ENCODE measurements around the gene HECW1.

The HECW1 gene

GRCh38 chr7:43142703-43143102 lies 30.3 kb downstream of the HECW1 start:
- DNase-seq (ENCODE audit: low read depth in 3 of 3, low spot score in 1 of 3), result no peak

GRCh38 chr7:43143918-43144589 lies 31.6 kb downstream of the HECW1 start:
- no peak for DNase-seq (ENCODE audit: low read depth in 3 of 3, low spot score in 1 of 3)

DNA sequence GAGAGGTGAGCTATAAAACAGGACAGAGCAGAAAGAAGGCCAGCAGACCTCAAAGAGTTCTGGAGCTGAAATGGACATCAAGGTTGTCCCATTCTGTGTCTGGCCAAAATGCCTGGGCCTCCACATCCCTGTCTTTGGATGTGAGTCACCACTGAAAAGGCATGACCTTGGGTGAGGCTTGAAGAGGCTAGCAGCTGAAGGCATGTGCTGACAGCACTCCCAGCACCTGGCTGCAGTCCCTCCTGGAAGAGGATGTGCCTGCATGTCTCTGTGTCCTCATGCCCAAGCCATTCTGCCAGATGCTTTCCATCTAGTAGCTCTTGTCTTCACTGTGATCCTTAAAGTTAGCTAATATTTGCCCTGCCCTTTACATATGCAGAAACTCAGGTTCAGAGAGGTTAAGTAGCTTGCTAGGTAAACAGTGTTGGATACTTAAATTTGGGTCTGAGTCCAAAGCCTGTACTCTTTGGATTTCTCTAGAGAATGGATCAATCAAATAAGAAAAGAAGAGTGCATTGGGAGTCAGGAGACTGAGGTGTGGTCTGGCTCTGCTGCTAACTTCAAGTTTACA lies 35.8 kb downstream of the HECW1 start:
- DNase-seq (ENCODE audit: low read depth in 3 of 3, low spot score in 1 of 3), result no peak

DNA sequence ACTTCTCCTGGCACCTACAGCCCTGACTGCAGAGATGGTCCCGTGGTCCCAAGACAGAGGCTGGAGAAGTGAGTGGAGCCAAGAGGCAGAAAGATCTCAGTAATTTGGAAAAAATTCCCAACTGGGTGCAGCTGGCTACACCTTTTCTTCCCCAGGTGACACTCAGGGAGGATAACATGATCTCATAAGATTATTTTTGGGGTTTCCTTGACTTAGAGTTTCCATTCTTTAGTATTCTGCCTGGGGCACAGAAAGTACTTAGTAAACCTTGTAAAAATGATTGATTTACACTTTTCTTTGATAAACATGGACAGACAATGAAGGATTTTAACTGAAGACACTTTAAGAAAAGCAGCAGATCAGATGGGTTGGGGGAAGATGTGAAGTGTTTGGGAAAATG lies 38.6 kb downstream of the HECW1 start:
- DNase-seq (ENCODE audit: low read depth in 3 of 3, low spot score in 1 of 3), result no peak

GRCh38 chr7:43152696-43153095 lies 40.2 kb downstream of the HECW1 start:
- no peak for DNase-seq (ENCODE audit: low read depth in 3 of 3, low spot score in 1 of 3)

DNA sequence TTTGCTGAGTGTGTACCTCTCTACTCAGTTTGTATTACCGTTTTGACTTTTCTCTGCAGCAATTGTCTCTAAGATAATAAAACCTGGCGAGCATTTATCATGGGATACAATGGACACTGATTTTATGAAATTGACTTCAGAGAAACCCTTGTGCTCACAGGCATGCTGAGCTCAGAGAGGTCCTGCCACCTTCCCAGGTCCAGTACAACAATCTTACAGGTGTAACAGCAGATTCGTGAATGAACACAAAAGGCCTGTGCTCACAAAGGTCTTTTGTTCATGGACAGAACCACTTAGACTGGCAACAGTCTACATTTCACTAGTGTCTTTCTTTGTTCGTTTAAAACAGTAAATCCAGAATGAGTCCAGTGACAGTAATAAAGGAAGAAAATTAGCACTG lies 43.2 kb downstream of the HECW1 start:
- no peak for DNase-seq (ENCODE audit: low read depth in 3 of 3, low spot score in 1 of 3)

DNA sequence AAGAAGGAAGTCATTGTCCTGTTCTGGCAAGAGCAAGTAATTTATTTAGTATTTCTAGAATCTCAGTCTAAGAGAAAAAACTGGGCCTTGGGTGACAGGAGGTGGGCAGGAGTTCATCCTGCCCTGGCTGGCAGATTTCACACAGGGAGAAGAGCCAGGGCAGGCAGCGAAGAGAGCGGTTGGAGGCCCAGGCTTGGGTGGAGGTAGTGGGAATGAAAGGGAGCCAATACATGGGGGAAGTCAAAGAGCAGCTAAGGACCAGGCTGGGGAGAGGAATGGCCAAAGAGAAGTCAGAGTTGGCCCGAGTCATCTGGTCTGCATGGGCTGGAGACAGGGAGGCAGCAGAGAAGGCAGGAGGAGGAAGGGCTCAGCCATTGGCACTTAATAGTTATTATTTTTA lies 51.4 kb downstream of the HECW1 start:
- no peak for DNase-seq (ENCODE audit: low read depth in 3 of 3, low spot score in 1 of 3)

DNA sequence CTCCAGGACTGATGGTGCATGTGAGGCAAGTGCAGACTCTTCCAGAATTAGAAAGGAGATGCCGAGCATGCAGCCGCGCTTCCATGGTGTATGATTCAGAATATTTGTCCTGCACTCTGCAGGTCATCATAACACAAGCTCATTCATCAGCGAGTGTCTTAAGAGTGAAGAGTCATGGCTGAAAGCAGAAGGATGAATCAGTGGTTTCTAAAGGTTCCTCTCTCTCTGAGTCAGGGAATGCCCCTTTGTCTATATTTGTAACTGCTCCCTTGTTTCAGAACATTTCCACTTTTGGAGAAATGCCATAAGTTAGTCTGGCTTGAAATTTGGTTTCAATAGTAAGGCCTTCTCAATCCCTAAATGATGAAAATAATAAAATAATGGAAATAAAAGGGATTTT lies 52.3 kb downstream of the HECW1 start:
- no peak for DNase-seq (ENCODE audit: low read depth in 3 of 3, low spot score in 1 of 3)

GRCh38 chr7:43166686-43167085 lies 54.2 kb downstream of the HECW1 start:
- DNase-seq (ENCODE audit: low read depth in 3 of 3, low spot score in 1 of 3), result no peak

- no peak for DNase-seq (ENCODE audit: low read depth in 3 of 3, low spot score in 1 of 3)
These were observed 56.6 kb downstream of the HECW1 start for GRCh38 chr7:43169076-43169475.

- DNase-seq (ENCODE audit: low read depth in 3 of 3, low spot score in 1 of 3), result no peak
These were observed 58.1 kb downstream of the HECW1 start for GRCh38 chr7:43170571-43170970.

- DNase-seq (ENCODE audit: low read depth in 3 of 3, low spot score in 1 of 3), result no peak
These were observed 63.2 kb downstream of the HECW1 start for GRCh38 chr7:43175570-43176200.

GRCh38 chr7:43179393-43179792 lies 66.9 kb downstream of the HECW1 start:
- no peak for DNase-seq (ENCODE audit: low read depth in 3 of 3, low spot score in 1 of 3)

- DNase-seq (ENCODE audit: low read depth in 3 of 3, low spot score in 1 of 3), result no peak
These were observed 80.5 kb downstream of the HECW1 start for GRCh38 chr7:43192806-43193460.

DNA sequence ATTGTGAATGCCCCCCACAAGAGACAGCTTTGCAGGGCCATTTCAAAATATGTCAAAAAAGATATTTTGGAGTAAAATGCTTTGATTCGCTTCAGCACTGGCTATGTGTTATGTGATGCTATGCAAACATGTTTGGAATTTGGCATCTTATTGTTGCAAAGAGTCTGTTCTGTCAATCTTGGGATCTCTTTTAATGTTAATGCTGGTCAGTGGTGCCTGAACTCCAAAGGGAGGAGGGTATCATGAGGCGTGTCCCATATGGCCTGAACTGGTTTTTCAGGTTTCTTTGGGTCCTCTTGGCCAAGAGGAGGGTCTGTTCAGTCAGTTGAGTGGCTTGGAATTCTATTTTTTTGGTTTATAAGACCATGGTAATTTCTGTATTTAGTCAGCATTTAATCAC lies 81.4 kb downstream of the HECW1 start:
- no peak for DNase-seq (ENCODE audit: low read depth in 3 of 3, low spot score in 1 of 3)

DNA sequence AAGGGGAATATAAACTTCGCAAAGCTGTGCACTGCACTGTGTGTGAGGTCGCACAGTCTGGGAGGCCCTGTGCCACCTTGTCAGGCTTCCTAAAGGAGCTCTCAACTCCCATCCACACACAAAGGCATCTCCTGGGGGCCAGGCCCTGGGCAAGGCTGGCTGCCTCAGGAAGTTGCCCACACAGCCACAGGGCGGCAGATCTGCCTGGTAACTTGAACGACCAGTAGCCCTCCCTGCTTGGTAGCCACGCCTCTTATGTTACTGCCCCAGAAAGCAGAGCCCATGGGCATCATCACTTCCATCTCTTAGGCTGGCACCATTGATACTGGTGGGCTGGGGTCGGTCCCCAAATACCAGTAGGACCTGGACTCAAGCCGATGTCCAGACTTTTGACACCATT lies 82.8 kb downstream of the HECW1 start:
- DNase-seq (ENCODE audit: low read depth in 3 of 3, low spot score in 1 of 3), result no peak

DNA sequence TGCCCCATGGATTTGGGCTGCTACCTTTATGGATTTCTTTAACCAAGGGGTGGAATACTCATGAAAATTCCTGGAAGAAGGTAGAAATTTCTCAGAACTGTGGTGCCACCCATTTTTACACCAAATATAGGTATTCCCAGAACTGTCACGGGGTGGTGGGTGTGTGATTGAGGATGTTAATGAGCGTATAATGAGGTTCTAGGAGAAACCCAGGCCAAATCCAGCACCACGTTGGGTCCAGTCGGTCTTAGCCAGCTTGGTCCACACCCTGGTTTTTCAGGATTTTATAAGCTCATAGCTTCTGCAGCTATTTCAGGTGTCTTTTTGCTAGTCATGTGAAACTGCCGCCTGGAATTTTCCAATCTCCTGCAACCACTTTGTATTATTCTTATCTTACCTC lies 83.3 kb downstream of the HECW1 start:
- no peak for DNase-seq (ENCODE audit: low read depth in 3 of 3, low spot score in 1 of 3)

DNA sequence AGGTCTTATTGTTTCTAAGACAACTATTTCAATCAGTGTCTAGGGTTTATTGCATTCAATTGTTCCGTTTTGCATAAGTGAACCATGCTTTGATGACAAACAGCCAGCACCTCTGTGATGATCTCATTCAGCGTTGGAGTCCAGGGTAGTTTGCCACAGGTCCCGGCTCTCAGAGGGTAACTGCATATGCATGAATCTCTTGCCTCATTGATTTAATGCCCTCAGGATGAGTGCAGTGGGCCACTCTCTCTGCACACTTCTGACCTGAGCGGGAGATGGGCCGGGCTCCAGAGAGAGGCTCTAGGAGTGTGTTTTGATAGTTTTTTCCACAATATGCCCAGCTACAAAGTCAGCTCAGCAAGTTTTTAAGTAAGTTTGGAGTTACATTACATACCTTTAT lies 83.9 kb downstream of the HECW1 start:
- no peak for DNase-seq (ENCODE audit: low read depth in 3 of 3, low spot score in 1 of 3)

- DNase-seq (ENCODE audit: low read depth in 3 of 3, low spot score in 1 of 3), result no peak
These were observed 85.6 kb downstream of the HECW1 start for GRCh38 chr7:43198016-43198415.

- DNase-seq (ENCODE audit: low read depth in 3 of 3, low spot score in 1 of 3), result no peak
These were observed 86.2 kb downstream of the HECW1 start for GRCh38 chr7:43198599-43199090.

DNA sequence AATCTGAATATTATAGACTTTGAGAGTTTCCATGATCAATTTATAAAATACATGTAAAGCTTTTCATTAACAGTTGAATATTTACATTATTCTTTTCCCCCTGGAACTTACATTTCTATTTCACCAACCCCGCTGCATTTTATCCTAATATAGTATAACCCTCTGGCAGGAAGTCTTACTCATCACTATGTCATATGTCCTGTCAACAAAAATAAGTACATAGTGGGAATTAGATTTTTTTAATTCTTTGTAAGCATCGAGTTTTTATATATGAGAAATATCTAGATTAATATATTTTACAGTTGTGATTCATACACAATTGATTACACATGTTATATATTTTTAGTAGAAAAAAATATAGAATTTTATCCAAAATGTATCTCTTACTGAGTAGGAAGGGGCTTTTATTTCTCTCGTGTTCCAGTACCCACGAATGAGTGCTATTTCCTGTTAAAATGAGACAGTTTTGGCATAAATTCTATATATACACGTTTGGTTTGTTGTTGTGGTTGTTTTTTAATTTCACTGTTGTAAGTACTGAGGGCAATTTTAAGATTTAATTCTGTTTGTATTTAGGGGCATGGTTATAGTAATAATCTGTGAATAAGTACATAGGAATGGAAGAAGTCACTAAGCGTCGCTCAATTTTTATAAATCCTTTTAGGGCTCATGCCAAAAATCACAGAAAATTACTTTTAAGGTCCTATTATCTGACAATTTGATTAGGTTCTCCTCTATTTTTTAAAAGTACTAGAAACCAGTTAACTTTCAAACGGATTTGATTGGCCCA lies 87.1 kb downstream of the HECW1 start:
- DNase-seq (ENCODE audit: low read depth in 3 of 3, low spot score in 1 of 3), result no peak

Data from stimulated activated CD4-positive, alpha-beta T cell treated with anti-CD3 and anti-CD28 coated beads, TNF-alpha, amount 100 ng/mL, for 1 hour (primary cell).